Osteocyte (in vitro differentiated cells): ENCODE measurements around the gene TCAIM. TPM values are rescaled to one million over a fixed set of nuclear protein-coding genes. Genes with fewer than 3 reads are reported as not detected.
"Not testable (repeated sequence)": the region's sequence is repeated elsewhere in the genome, so short reads cannot be mapped to it uniquely, and the experiment has no call there.

Source experiments
- DNase-seq: peaks from one replicate; pipeline ENCODE4 v3.0.0; 2021; ENCODE audit warnings: mixed read lengths; ENCODE audit not compliant: unreplicated experiment; ENCODE audit errors: extremely low spot score
- H3K27ac Mint-ChIP-seq: one replicate; pipeline ENCODE4 v1.8.0; 2021; ENCODE audit warnings: mild to moderate bottlenecking, mixed read lengths; ENCODE audit not compliant: unreplicated experiment
- H3K27me3 Mint-ChIP-seq: one replicate; pipeline ENCODE4 v1.8.0; 2021; ENCODE audit warnings: mixed read lengths; ENCODE audit not compliant: unreplicated experiment
- H3K36me3 Mint-ChIP-seq: one replicate; pipeline ENCODE4 v1.8.0; 2021; ENCODE audit warnings: mixed read lengths; ENCODE audit not compliant: unreplicated experiment
- H3K4me1 Mint-ChIP-seq: one replicate; pipeline ENCODE4 v1.8.0; 2021; ENCODE audit warnings: mixed read lengths; ENCODE audit not compliant: unreplicated experiment
- H3K4me3 Mint-ChIP-seq: one replicate; pipeline ENCODE4 v1.8.0; 2021; ENCODE audit warnings: mild to moderate bottlenecking, moderate library complexity, mixed read lengths; ENCODE audit not compliant: unreplicated experiment
- H3K9me3 Mint-ChIP-seq: one replicate; pipeline ENCODE4 v1.8.0; 2021; ENCODE audit warnings: mixed read lengths; ENCODE audit not compliant: unreplicated experiment
- total RNA-seq: library from RNA; stranded (reverse); gene quantifications from 2 replicates; pipeline ENCODE4 v1.2.1, GENCODE V29; 2021
- TF ChIP-seq, protein P1 (sequence below): fragments of 200-600 bp; sonication (generic); IDR thresholded peaks from 2 replicates; pipeline ENCODE4 v1.5.0; 2021; ENCODE audit warnings: antibody characterized with exemption, mild to moderate bottlenecking, moderate library complexity

The TCAIM gene
- total RNA-seq, 1 donor from 2014 or later, result 30.2 TPM

DNA sequence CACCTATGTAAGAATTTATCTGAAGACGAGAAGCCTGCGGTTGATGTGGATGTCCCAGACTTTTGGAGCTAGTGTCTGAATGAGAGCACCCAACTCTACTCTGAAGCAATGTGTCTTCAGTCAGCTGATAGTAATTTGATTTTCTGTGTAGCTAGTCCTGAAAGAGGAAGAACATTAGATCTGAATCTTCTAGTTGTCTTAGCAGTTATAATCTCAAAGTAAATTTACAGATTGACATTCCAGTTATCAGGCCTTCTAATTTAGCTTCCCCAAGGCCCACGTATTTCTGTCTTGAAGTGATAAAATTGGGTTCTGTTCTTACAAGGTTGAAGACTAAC is 1.5 kb downstream of the TCAIM start:
- Mint-ChIP-seq H3K9me3 (no peaks in the 10 kb centered on the region), H3K4me3 (peak overlapping the region; percentile 98), H3K4me1 (peaks cover 41% of the 10 kb centered on the region), H3K27me3 (peaks cover under 1% of the 10 kb centered on the region), H3K36me3 (peaks cover 3% of the 10 kb centered on the region), H3K27ac (peak overlapping the region; percentile 98)
- TF ChIP-seq, protein P1, sequence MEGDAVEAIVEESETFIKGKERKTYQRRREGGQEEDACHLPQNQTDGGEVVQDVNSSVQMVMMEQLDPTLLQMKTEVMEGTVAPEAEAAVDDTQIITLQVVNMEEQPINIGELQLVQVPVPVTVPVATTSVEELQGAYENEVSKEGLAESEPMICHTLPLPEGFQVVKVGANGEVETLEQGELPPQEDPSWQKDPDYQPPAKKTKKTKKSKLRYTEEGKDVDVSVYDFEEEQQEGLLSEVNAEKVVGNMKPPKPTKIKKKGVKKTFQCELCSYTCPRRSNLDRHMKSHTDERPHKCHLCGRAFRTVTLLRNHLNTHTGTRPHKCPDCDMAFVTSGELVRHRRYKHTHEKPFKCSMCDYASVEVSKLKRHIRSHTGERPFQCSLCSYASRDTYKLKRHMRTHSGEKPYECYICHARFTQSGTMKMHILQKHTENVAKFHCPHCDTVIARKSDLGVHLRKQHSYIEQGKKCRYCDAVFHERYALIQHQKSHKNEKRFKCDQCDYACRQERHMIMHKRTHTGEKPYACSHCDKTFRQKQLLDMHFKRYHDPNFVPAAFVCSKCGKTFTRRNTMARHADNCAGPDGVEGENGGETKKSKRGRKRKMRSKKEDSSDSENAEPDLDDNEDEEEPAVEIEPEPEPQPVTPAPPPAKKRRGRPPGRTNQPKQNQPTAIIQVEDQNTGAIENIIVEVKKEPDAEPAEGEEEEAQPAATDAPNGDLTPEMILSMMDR, result no peak
- DNase-seq, result no peak

DNA sequence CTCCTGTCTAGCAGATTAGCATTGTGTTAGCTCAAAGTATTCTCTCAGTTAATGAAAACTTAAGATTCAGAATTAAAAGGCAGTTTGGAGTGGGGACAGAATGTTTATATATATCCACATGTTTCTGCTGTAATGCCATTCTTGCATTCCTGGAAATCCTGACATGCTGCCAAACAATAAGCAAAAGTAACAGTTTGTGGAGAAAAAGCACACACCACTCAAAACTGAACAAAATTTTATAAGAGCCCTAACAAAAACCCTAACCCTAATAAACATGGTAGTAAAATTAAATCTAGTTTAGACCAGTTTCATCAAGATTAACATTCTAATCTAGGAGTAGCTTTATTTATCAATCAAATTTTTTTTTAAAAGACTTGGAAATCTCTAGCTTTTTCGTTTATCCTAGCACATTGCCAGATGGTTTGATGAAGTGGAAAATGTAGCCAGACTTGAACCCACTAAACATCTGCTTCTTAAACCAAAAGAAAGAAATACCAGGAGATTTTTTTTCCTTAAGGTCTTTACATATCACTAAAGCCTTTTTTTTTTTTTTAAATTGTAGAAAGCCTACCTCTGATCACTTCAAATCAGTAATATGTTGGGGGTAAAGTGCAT is 3.7 kb downstream of the TCAIM start:
- TF ChIP-seq, protein P1, result no peak
- DNase-seq, result no peak
- Mint-ChIP-seq H3K27ac (peak overlapping the region; percentile 80), H3K4me3 (peak overlapping the region; percentile 32), H3K9me3 (no peaks in the 10 kb centered on the region), H3K4me1 (peaks cover 40% of the 10 kb centered on the region), H3K27me3 (no peaks in the 10 kb centered on the region), H3K36me3 (peaks cover 3% of the 10 kb centered on the region)

DNA sequence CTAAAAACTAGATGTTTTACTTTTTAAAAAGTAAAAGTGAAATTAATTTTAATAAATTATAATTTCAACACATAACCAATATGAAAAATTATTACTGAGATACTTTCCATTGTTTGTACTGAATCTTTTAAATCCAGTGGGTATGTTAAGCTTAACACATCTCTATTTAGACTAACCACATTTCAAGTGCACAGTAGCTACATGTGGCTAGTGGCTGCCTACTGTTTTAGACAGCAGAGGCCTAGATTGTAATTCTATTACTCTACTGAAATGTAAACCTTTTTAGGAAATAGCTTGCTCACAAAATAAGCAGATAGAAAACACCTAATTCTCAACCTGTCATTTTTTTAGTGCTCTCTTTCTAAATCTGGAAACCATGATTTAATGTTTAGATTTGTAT is 4.9 kb downstream of the TCAIM start:
- TF ChIP-seq, protein P1, result no peak
- H3K4me1 Mint-ChIP-seq, result peaks cover 35% of the 10 kb centered on the region

DNA sequence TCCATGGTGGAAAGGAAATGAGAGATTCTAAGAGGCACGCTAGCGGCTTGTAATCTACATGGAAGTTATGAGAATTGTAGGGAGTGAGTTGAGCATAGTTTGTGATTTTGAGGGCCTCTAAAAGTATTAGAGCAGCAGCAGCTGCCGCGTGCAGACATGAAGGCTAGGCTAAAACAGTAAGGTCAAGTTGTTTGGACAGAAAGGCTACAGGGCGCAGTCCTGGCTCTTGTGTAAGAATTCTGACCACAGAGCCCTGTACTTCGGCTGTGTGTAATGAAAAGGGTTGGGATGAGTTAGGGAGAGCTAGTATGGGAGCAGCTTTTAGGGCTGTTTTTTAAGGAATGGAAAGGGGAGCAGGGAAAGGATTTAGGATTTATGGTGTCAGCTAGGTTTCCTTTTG is 8.0 kb downstream of the TCAIM start:
- not testable (repeated sequence) for H3K27me3 Mint-ChIP-seq, DNase-seq, H3K36me3 Mint-ChIP-seq, H3K27ac Mint-ChIP-seq, H3K9me3 Mint-ChIP-seq, H3K4me3 Mint-ChIP-seq
- H3K4me1 Mint-ChIP-seq, result peaks cover 20% of the 10 kb centered on the region

More for the DNA sequence above, 4.9 kb downstream of the TCAIM start:
- H3K4me3 Mint-ChIP-seq, result no peak overlapping the region
- no peak for DNase-seq
- no peaks in the 10 kb centered on the region for H3K27me3 Mint-ChIP-seq
- H3K36me3 Mint-ChIP-seq, result peaks cover 3% of the 10 kb centered on the region
- H3K9me3 Mint-ChIP-seq, result no peaks in the 10 kb centered on the region
- H3K27ac Mint-ChIP-seq, result no peak overlapping the region

DNA sequence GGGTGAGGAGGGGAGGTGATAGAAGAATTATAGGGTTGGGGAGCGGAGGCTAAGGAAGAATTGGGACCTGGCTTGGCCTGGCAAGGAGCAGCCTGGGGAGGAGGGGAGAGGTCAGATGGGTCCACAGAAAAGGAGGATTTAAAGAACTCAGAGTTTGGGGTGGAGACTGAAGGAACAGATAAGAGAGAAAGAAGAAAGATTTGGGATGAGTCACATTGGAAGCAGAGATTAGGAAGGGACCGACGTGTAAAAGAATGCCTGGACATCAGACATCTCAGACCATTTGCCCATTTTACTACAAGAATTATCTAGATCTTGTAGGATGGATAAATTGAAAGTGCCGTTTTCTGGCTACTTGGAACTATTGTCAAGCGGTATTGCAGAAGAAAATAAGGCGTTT is 10.4 kb downstream of the TCAIM start:
- Mint-ChIP-seq H3K9me3 (peaks cover 8% of the 10 kb centered on the region), H3K27me3 (no peaks in the 10 kb centered on the region), H3K36me3 (peaks cover 5% of the 10 kb centered on the region), H3K4me1 (peaks cover 5% of the 10 kb centered on the region), H3K4me3 (no peak overlapping the region), H3K27ac (peak overlapping the region; percentile 28)
- TF ChIP-seq, protein P1, result no peak
- no peak for DNase-seq
